Loucy (cell line): ENCODE results near the gene AHNAK.

Experiments used
- H2AFZ ChIP-seq: fragments of 200-600 bp; sonication (generic); 2 replicates; pipeline ENCODE4 v1.6.0; 2016; ENCODE audit warnings: antibody characterized with exemption, mild to moderate bottlenecking, low read length, moderate library complexity
- H3F3A ChIP-seq: fragments of 200-600 bp; 2 replicates; pipeline ENCODE4 v1.6.0; 2016; ENCODE audit warnings: antibody characterized with exemption, low read depth, mild to moderate bottlenecking
- H3K27me3 ChIP-seq: fragments of 200-600 bp; sonication (generic); 2 replicates; pipeline ENCODE4 v1.6.1; 2014; ENCODE audit warnings: low read length, mild to moderate bottlenecking; ENCODE audit not compliant: insufficient read depth, poor library complexity, severe bottlenecking
- H3K36me3 ChIP-seq: fragments of 200-600 bp; sonication (generic); 2 replicates; pipeline ENCODE4 v1.6.1; 2016; ENCODE audit warnings: low read length; ENCODE audit not compliant: insufficient read depth
- H3K4me1 ChIP-seq: fragments of 200-600 bp; sonication (generic); 2 replicates; pipeline ENCODE4 v1.5.1; 2014; ENCODE audit warnings: low read length, mild to moderate bottlenecking; ENCODE audit not compliant: insufficient read depth, poor library complexity, severe bottlenecking
- H3K4me2 ChIP-seq: fragments of 200-600 bp; sonication (generic); 2 replicates; pipeline ENCODE4 v1.6.0; 2014; ENCODE audit warnings: antibody characterized with exemption, low read length, low read depth, mild to moderate bottlenecking; ENCODE audit not compliant: poor library complexity, severe bottlenecking
- H3K4me3 ChIP-seq: fragments of 200-600 bp; sonication (generic); 2 replicates; pipeline ENCODE4 v1.5.1; 2014; ENCODE audit warnings: low read length, mild to moderate bottlenecking, mixed read lengths; ENCODE audit not compliant: poor library complexity, severe bottlenecking
- H3K79me2 ChIP-seq: fragments of 200-600 bp; sonication (generic); 2 replicates; pipeline ENCODE4 v1.6.1; 2014; ENCODE audit warnings: low read length; ENCODE audit not compliant: insufficient read depth
- H3K9ac ChIP-seq: fragments of 200-600 bp; sonication (generic); 2 replicates; pipeline ENCODE4 v1.6.0; 2014; ENCODE audit warnings: mild to moderate bottlenecking, low read depth, low read length, moderate library complexity; ENCODE audit not compliant: poor library complexity, severe bottlenecking
- H3K9me2 ChIP-seq: fragments of 200-600 bp; sonication (generic); replicated peaks from 2 replicates; pipeline ENCODE4 v1.6.1; 2016; ENCODE audit warnings: low read depth, low read length, mixed read lengths
- H3K9me3 ChIP-seq: fragments of 200-600 bp; sonication (generic); 2 replicates; pipeline ENCODE4 v1.6.1; 2014; ENCODE audit warnings: mild to moderate bottlenecking, antibody characterized with exemption, low read length, low read depth; ENCODE audit not compliant: insufficient read depth
- H4K20me1 ChIP-seq: fragments of 200-600 bp; sonication (generic); 2 replicates; pipeline ENCODE4 v1.6.0; 2014; ENCODE audit warnings: antibody characterized with exemption, low read length, mild to moderate bottlenecking; ENCODE audit not compliant: insufficient read depth, poor library complexity, severe bottlenecking
- EZH2phosphoT487 ChIP-seq: fragments of 200-600 bp; IDR thresholded peaks from 2 replicates; pipeline ENCODE4 v1.6.1; 2018; ENCODE audit warnings: antibody characterized with exemption, mild to moderate bottlenecking, moderate library complexity, borderline replicate concordance
- TF ChIP-seq, protein P1 (sequence below): fragments of 200-600 bp; sonication (generic); conservative IDR thresholded peaks from 2 replicates; pipeline ENCODE4 v1.5.1; 2014; ENCODE audit warnings: mild to moderate bottlenecking, antibody characterized with exemption, low read length

Gene AHNAK, protein sequence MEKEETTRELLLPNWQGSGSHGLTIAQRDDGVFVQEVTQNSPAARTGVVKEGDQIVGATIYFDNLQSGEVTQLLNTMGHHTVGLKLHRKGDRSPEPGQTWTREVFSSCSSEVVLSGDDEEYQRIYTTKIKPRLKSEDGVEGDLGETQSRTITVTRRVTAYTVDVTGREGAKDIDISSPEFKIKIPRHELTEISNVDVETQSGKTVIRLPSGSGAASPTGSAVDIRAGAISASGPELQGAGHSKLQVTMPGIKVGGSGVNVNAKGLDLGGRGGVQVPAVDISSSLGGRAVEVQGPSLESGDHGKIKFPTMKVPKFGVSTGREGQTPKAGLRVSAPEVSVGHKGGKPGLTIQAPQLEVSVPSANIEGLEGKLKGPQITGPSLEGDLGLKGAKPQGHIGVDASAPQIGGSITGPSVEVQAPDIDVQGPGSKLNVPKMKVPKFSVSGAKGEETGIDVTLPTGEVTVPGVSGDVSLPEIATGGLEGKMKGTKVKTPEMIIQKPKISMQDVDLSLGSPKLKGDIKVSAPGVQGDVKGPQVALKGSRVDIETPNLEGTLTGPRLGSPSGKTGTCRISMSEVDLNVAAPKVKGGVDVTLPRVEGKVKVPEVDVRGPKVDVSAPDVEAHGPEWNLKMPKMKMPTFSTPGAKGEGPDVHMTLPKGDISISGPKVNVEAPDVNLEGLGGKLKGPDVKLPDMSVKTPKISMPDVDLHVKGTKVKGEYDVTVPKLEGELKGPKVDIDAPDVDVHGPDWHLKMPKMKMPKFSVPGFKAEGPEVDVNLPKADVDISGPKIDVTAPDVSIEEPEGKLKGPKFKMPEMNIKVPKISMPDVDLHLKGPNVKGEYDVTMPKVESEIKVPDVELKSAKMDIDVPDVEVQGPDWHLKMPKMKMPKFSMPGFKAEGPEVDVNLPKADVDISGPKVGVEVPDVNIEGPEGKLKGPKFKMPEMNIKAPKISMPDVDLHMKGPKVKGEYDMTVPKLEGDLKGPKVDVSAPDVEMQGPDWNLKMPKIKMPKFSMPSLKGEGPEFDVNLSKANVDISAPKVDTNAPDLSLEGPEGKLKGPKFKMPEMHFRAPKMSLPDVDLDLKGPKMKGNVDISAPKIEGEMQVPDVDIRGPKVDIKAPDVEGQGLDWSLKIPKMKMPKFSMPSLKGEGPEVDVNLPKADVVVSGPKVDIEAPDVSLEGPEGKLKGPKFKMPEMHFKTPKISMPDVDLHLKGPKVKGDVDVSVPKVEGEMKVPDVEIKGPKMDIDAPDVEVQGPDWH (N-terminal part only)

DNA sequence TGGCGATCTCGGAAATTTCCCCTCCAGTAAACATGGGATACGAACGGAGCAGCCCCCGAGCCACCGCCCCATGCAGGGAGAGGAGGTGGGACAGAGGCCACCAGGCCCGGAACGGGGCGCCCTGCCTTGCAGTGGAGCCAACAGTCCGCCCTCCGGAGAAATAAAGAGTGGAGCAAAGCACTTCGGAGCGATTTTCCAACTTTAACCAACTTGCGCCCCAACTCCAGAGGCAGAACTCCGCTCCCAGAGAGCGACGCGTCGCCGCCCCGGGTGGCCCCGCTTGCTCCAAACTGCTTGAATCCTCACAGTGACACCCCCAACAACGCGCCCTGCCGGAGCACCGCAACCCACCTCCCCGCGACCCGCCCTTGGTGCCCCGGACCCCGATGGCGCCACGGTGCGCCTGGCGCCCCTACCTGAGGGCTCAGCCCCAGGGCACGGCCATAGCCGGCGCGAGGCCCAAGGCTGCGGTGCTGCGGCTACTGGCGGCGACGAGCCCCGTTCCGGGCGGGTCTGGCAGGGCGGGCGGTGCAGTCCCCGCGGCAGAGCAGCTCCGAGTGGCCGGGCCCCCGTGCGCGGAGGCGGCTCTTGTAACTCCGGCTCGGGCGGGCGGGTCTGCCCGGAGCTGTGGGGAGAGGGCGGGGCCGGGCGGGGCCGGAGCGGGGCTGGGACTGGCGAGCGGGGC, at the start of gene AHNAK:
AHNAK (minus strand) TSS at position 563 of the 685 bp plus-strand sequence. CDS start 10,708 bp downstream, outside the sequence.
- Histone ChIP-seq H4K20me1 (no peaks in the 10 kb centered on the region), H3K4me3 (peak within 1 kb of the TSS; percentile 80), H3K36me3 (no peaks in the 10 kb centered on the region), H3K27me3 (no peaks in the 10 kb centered on the region), H3K4me1 (peaks cover 44% of the 10 kb centered on the region), H3F3A (no peaks in the 10 kb centered on the region), H3K79me2 (peaks cover 17% of the 10 kb centered on the region; the same call in 1 of the 2 replicates), H3K9ac (peak within 1 kb of the TSS; percentile 75), H3K9me2 (no peaks in the 10 kb centered on the region), H2AFZ (peak within 1 kb of the TSS; percentile 83), H3K4me2 (peak within 1 kb of the TSS; percentile 77), H3K9me3 (no peaks in the 10 kb centered on the region)
- TF ChIP-seq, protein P1, sequence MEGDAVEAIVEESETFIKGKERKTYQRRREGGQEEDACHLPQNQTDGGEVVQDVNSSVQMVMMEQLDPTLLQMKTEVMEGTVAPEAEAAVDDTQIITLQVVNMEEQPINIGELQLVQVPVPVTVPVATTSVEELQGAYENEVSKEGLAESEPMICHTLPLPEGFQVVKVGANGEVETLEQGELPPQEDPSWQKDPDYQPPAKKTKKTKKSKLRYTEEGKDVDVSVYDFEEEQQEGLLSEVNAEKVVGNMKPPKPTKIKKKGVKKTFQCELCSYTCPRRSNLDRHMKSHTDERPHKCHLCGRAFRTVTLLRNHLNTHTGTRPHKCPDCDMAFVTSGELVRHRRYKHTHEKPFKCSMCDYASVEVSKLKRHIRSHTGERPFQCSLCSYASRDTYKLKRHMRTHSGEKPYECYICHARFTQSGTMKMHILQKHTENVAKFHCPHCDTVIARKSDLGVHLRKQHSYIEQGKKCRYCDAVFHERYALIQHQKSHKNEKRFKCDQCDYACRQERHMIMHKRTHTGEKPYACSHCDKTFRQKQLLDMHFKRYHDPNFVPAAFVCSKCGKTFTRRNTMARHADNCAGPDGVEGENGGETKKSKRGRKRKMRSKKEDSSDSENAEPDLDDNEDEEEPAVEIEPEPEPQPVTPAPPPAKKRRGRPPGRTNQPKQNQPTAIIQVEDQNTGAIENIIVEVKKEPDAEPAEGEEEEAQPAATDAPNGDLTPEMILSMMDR, result no peak

DNA sequence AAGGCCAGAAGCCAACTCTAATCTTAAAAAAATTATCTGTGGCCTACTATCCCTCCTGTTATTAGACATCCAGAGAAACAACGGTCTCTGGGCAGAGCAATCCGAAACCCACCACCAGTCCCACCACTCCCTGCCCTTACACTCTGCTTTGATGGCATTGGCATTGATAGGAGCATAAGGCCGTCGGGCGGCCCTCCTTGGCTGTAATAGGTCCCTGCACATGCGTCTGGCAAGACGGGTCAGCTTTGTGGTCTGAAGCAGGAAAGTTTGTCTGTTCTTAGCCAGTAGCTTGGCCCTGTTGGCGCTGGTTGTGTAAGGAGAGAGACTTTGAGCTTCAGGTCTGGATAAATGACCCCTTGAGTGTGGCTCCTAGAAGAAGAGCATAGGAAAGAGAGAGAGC, 48.5 kb upstream of the AHNAK start:
- TF ChIP-seq, protein P1, result no peak
- TF ChIP-seq EZH2phosphoT487, result no peak
- H3K4me3 ChIP-seq, result no peak overlapping the region
- H3K9me2 ChIP-seq, result no peaks in the 10 kb centered on the region
- peaks cover 63% of the 10 kb centered on the region for H3K79me2 ChIP-seq
- no peak overlapping the region for H2AFZ ChIP-seq
- peaks cover 52% of the 10 kb centered on the region; the same call in 1 of the 2 replicates for H3K36me3 ChIP-seq
- H3K27me3 ChIP-seq, result no peaks in the 10 kb centered on the region
- peaks cover 12% of the 10 kb centered on the region for H3F3A ChIP-seq
- no peak overlapping the region for H3K9ac ChIP-seq
- peaks cover 32% of the 10 kb centered on the region for H3K4me1 ChIP-seq
- no peaks in the 10 kb centered on the region for H3K9me3 ChIP-seq
- no peak overlapping the region for H3K4me2 ChIP-seq
- H4K20me1 ChIP-seq, result peaks cover 41% of the 10 kb centered on the region
